NT2/D1 (cell line): ENCODE data around the gene DIAPH3.
A peak's percentile ranks its signal among the peaks of the same experiment; 100 is the strongest.
"Not testable (repeated sequence)": the region's sequence is repeated elsewhere in the genome, so short reads cannot be mapped to it uniquely, and the experiment has no call there.

ENCODE experiments used
- DNase-seq: peaks from one replicate; pipeline ENCODE4 v3.0.0-alpha.2; 2011; ENCODE audit warnings: low read depth, low spot score
- H3K27me3 ChIP-seq: 2 replicates; pipeline ENCODE4 v1.6.0; 2011; ENCODE audit warnings: mild to moderate bottlenecking; ENCODE audit not compliant: insufficient read length, insufficient read depth
- H3K36me3 ChIP-seq: 2 replicates; pipeline ENCODE4 v1.6.1; 2011; ENCODE audit warnings: mild to moderate bottlenecking, low read length, mixed read lengths; ENCODE audit not compliant: insufficient read depth, insufficient read length
- H3K4me1 ChIP-seq: 2 replicates; pipeline ENCODE4 v1.5.1; 2011; ENCODE audit not compliant: insufficient read depth, insufficient read length
- H3K4me3 ChIP-seq: 2 replicates; pipeline ENCODE4 v1.5.1; 2011; ENCODE audit warnings: low read depth; ENCODE audit not compliant: insufficient read length
- H3K9ac ChIP-seq: 2 replicates; pipeline ENCODE4 v1.6.0; 2011; ENCODE audit warnings: low read depth; ENCODE audit not compliant: insufficient read length
- H3K9me3 ChIP-seq: 2 replicates; pipeline ENCODE4 v1.5.1; 2011; ENCODE audit warnings: mild to moderate bottlenecking, low read length; ENCODE audit not compliant: insufficient read depth
- SUZ12 ChIP-seq: IDR thresholded peaks from 2 replicates; pipeline ENCODE4 v1.6.1; 2011; ENCODE audit not compliant: insufficient read length, insufficient read depth; ENCODE audit errors: extremely low read depth
- YY1 ChIP-seq: IDR thresholded peaks from 2 replicates; pipeline ENCODE4 v1.6.1; 2011; ENCODE audit not compliant: insufficient read length, insufficient read depth
- ZNF274 ChIP-seq: IDR thresholded peaks from 2 replicates; pipeline ENCODE4 v1.6.1; 2011; ENCODE audit warnings: mild to moderate bottlenecking, low read depth, low read length

DIAPH3 gene

GRCh38 chr13:60163478-60164233 is at the start of gene DIAPH3:
DIAPH3 (minus strand) TSS chr13:60163928; CDS start chr13:60163766, 162 bp downstream.
- peaks cover 9% of the 10 kb centered on the region for H3K36me3 ChIP-seq
- peak; percentile 83 for DNase-seq
- H3K27me3 ChIP-seq = no peaks in the 10 kb centered on the region
- peak within 1 kb of the TSS; percentile 85 for H3K9ac ChIP-seq
- no peaks in the 10 kb centered on the region for H3K9me3 ChIP-seq
- no peak for TF ChIP-seq SUZ12
- TF ChIP-seq ZNF274 = no peak
- TF ChIP-seq YY1 = no peak
- H3K4me3 ChIP-seq = peak within 1 kb of the TSS; percentile 67
- no peaks in the 10 kb centered on the region for H3K4me1 ChIP-seq

- H3K9ac ChIP-seq = no peak overlapping the region
- no peak for TF ChIP-seq SUZ12
- no peak for TF ChIP-seq ZNF274
- no peak for TF ChIP-seq YY1
- no peaks in the 10 kb centered on the region for H3K9me3 ChIP-seq
- H3K36me3 ChIP-seq = no peaks in the 10 kb centered on the region
- no peaks in the 10 kb centered on the region for H3K4me1 ChIP-seq
- H3K4me3 ChIP-seq = no peak overlapping the region
- DNase-seq = no peak
- no peaks in the 10 kb centered on the region for H3K27me3 ChIP-seq
These were observed 49.6 kb upstream of the DIAPH3 start for GRCh38 chr13:60213236-60213744.

- no peaks in the 10 kb centered on the region for H3K9me3 ChIP-seq
- H3K27me3 ChIP-seq = no peaks in the 10 kb centered on the region
- no peaks in the 10 kb centered on the region for H3K4me1 ChIP-seq
- no peaks in the 10 kb centered on the region for H3K36me3 ChIP-seq
- H3K9ac ChIP-seq = no peak overlapping the region
- no peak overlapping the region for H3K4me3 ChIP-seq
- TF ChIP-seq SUZ12 (no peak), ZNF274 (no peak), YY1 (no peak)
- DNase-seq = no peak
These were observed 47.8 kb upstream of the DIAPH3 start for GRCh38 chr13:60211548-60211947.

- TF ChIP-seq ZNF274 = no peak
- no peak for TF ChIP-seq SUZ12
- TF ChIP-seq YY1 = no peak
- no peaks in the 10 kb centered on the region for H3K4me1 ChIP-seq
- H3K4me3 ChIP-seq = no peak overlapping the region
- no peak overlapping the region for H3K9ac ChIP-seq
- DNase-seq = no peak
- no peaks in the 10 kb centered on the region for H3K27me3 ChIP-seq
- H3K9me3 ChIP-seq = no peaks in the 10 kb centered on the region
- no peaks in the 10 kb centered on the region for H3K36me3 ChIP-seq
These were observed 47.0 kb upstream of the DIAPH3 start for GRCh38 chr13:60210510-60211330.

GRCh38 chr13:60205499-60205898 is 41.8 kb upstream of the DIAPH3 start:
- not testable (repeated sequence) for H3K4me3 ChIP-seq, H3K27me3 ChIP-seq, H3K36me3 ChIP-seq, H3K9ac ChIP-seq, H3K9me3 ChIP-seq, H3K4me1 ChIP-seq, DNase-seq

- no peaks in the 10 kb centered on the region for H3K36me3 ChIP-seq
- no peaks in the 10 kb centered on the region for H3K27me3 ChIP-seq
- no peak for DNase-seq
- no peak overlapping the region for H3K4me3 ChIP-seq
- H3K9me3 ChIP-seq = no peaks in the 10 kb centered on the region
- TF ChIP-seq YY1 (no peak), ZNF274 (no peak), SUZ12 (no peak)
- H3K4me1 ChIP-seq = no peaks in the 10 kb centered on the region
- no peak overlapping the region for H3K9ac ChIP-seq
These were observed 37.6 kb upstream of the DIAPH3 start for GRCh38 chr13:60201286-60201685.

- not testable (repeated sequence) for H3K9me3 ChIP-seq, DNase-seq
These were observed 32.2 kb upstream of the DIAPH3 start for GRCh38 chr13:60195893-60196292.

More at GRCh38 chr13:60195893-60196292, 32.2 kb upstream of the DIAPH3 start:
- H3K4me1 ChIP-seq, H3K4me3 ChIP-seq, H3K36me3 ChIP-seq, H3K27me3 ChIP-seq, H3K9ac ChIP-seq: not testable (repeated sequence)
